IPS DF 6.9 (cell line): Measurements from ENCODE around the gene ELMO3.
A peak's percentile ranks its signal among the peaks of the same experiment; 100 is the strongest.

ENCODE experiments used
- DNase-seq: peaks from one replicate; pipeline ENCODE4 v3.0.0-alpha.2; 2013; ENCODE audit warnings: low read depth, low spot score
- H3K27ac ChIP-seq: one replicate; pipeline ENCODE4 v1.5.1; 2013; ENCODE audit warnings: low read length, control low read depth
- H3K27me3 ChIP-seq: 2 replicates; pipeline ENCODE4 v1.6.1; 2013; ENCODE audit warnings: mild to moderate bottlenecking, low read length; ENCODE audit not compliant: control insufficient read depth, insufficient read depth
- H3K36me3 ChIP-seq: 2 replicates; pipeline ENCODE4 v1.6.1; 2013; ENCODE audit warnings: low read length; ENCODE audit not compliant: control insufficient read depth, insufficient read depth
- H3K4me1 ChIP-seq: 2 replicates; pipeline ENCODE4 v1.6.1; 2013; ENCODE audit warnings: low read length; ENCODE audit not compliant: control insufficient read depth, insufficient read depth
- H3K4me3 ChIP-seq: 2 replicates; pipeline ENCODE4 v1.5.1; 2013; ENCODE audit warnings: mild to moderate bottlenecking, low read length
- H3K9me3 ChIP-seq: 2 replicates; pipeline ENCODE4 v1.6.1; 2013; ENCODE audit warnings: low read length, inconsistent platforms; ENCODE audit not compliant: control insufficient read depth, insufficient read depth
- WGBS: extraction: QIAGEN DNeasy Blood & Tissue Kit; methylation state at CpG from one replicate; pipeline ENCODE4 v1.1.7; 2013; ENCODE audit warnings: mixed read lengths, missing lambda C conversion rate; ENCODE audit not compliant: insufficient read length, insufficient coverage; 5-methylcytosine and 5-hydroxymethylcytosine counted together

Gene ELMO3

DNA sequence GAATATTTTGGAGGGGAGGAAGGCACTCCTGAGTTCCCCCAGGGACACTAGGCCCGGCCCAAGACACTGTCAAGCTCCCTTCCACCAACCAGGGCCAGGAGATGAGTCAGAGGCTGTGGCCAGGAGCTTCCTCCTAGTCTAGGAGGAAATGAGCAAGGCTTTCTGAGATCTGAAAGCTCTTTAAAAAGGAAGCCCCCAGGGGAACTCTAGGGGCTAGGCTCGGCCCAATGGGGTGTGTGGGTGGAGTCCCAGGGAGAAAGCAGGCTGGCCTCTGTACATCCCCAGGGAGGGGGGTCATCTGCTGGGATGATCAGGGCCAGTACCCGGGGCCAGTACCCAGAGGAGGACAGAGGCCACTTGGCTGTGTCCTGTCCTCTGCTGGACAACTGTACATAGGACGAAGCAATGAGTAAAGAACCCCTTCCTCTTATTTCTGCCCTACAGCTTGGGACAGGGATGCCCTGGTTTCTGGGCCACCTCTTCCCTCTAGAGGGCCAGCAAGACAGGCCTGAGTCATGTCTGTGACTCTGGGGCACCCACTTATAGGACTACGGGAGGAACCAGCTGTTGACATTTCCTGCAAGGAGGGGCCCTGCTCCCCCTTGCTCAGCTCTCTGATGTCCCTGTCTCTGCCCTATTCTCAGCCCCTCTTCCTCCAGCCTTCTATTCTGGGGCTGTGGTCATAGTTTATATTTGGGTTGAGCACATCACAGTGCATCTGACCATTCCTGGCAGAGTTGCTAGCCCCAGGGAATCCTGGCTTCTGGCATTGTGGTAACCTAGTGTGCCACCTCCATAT lies 45.7 kb downstream of the ELMO3 start:
- H3K27ac ChIP-seq, result no peak overlapping the region
- no CpG with 5 or more reads among the region's 5 CpGs for WGBS
- H3K9me3 ChIP-seq, result no peaks in the 10 kb centered on the region
- no peaks in the 10 kb centered on the region; the same call in 1 of the 2 replicates for H3K27me3 ChIP-seq
- H3K4me1 ChIP-seq, result peaks cover 17% of the 10 kb centered on the region
- H3K4me3 ChIP-seq, result no peak overlapping the region
- DNase-seq, result no peak
- H3K36me3 ChIP-seq, result no peaks in the 10 kb centered on the region

- no peaks in the 10 kb centered on the region for H3K36me3 ChIP-seq
- no CpG with 5 or more reads among the region's 4 CpGs for WGBS
- DNase-seq, result no peak
- no peak overlapping the region for H3K27ac ChIP-seq
- H3K27me3 ChIP-seq, result peaks cover 2% of the 10 kb centered on the region
- peaks cover 19% of the 10 kb centered on the region for H3K4me1 ChIP-seq
- no peaks in the 10 kb centered on the region for H3K9me3 ChIP-seq
- H3K4me3 ChIP-seq, result no peak overlapping the region
Measured at GRCh38 chr16:67245186-67245585, 46.3 kb downstream of the ELMO3 start.

- Histone ChIP-seq H3K27ac (no peak overlapping the region), H3K4me1 (peaks cover 19% of the 10 kb centered on the region)
Measured at GRCh38 chr16:67245674-67246080, 46.7 kb downstream of the ELMO3 start.

DNA sequence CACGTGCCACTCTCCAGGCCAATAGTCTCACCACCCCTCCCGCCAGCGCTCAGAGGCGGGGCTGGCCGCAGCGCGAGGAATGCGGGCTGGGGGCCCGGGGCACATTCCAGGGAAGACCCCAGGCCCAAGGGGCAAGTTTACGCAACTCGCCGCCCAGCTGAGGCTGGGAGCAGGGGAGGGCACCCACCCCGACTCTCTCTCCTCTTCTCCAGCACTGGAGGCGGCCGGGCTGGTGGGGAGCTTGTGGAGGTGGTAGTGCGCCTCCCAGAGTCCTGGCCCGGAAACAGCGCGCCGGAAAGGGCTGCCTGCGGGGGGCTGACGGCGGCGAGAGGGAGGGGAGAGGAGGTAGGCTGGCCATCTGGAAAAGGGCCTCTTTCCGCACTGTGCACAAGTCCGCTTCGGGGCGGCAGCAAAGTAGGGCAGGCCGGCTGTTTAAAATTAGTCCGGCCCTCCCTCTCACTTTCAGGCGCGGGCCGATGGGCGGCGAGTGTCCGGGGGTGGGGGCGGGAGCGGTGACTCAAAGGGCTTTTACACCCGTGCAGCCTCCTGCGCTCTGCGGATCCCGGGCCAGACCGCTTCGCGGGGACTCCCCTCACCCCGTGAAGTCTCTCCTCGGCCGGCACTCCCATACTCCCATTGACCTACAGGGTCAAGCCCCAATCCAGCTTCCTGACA lies 47.3 kb downstream of the ELMO3 start:
- no CpG with 5 or more reads among the region's 48 CpGs for WGBS
- Histone ChIP-seq H3K27ac (no peak overlapping the region), H3K4me3 (peak overlapping the region; percentile 99; the same call in 1 of the 2 replicates), H3K9me3 (no peaks in the 10 kb centered on the region), H3K36me3 (no peaks in the 10 kb centered on the region), H3K27me3 (peaks cover 2% of the 10 kb centered on the region), H3K4me1 (peaks cover 19% of the 10 kb centered on the region)
- no peak for DNase-seq

More at GRCh38 chr16:67245674-67246080, 46.7 kb downstream of the ELMO3 start:
- H3K36me3 ChIP-seq, result no peaks in the 10 kb centered on the region
- H3K27me3 ChIP-seq, result peaks cover 2% of the 10 kb centered on the region
- no peaks in the 10 kb centered on the region for H3K9me3 ChIP-seq
- WGBS, result no CpG with 5 or more reads among the region's 8 CpGs
- peak overlapping the region; percentile 99; the same call in 1 of the 2 replicates for H3K4me3 ChIP-seq
- DNase-seq, result no peak

DNA sequence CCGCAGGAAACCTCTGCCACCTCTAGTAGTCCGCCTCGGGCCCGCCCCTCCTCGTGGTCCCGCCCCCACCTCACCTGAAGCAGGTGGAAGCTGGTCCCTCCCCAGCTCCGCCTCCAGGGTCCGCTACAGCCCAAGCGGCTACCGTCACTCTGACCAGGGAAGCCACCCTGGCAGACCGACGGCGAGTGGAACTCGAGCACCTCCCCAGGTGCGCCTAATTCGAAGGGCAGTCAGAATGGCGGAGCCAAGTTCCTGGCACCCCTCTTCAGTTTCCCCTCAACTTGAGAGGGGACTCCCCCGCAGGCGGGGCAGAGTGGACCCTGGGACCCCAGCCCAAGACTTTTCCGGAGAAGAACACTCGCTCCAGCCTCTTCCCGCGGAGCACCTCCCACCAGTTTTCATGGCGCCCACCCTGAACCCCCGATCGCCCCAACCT lies 47.8 kb downstream of the ELMO3 start:
- peak; percentile 87 for DNase-seq
- peaks cover 2% of the 10 kb centered on the region for H3K27me3 ChIP-seq
- peaks cover 15% of the 10 kb centered on the region for H3K4me1 ChIP-seq
- H3K4me3 ChIP-seq, result peak overlapping the region; percentile 99
- H3K27ac ChIP-seq, result no peak overlapping the region
- no CpG with 5 or more reads among the region's 26 CpGs for WGBS
- no peaks in the 10 kb centered on the region for H3K9me3 ChIP-seq
- no peaks in the 10 kb centered on the region for H3K36me3 ChIP-seq

- DNase-seq, result peak; percentile 90
- peaks cover 2% of the 10 kb centered on the region for H3K27me3 ChIP-seq
- H3K9me3 ChIP-seq, result no peaks in the 10 kb centered on the region
- peak within 1 kb of the TSS; percentile 99 for H3K4me3 ChIP-seq
- WGBS, result no CpG with 5 or more reads among the region's 60 CpGs
- no peaks in the 10 kb centered on the region for H3K36me3 ChIP-seq
- no peak within 1 kb of the TSS for H3K27ac ChIP-seq
- H3K4me1 ChIP-seq, result peaks cover 15% of the 10 kb centered on the region
Measured at GRCh38 chr16:67247192-67248072, 48.5 kb downstream of the ELMO3 start, which contains the start of gene FHOD1. Gene FHOD1, minus strand, starts transcription at chr16:67247481. Its CDS starts 71 bp downstream, at chr16:67247410.

- DNase-seq, result no peak
- Histone ChIP-seq H3K4me1 (peaks cover 15% of the 10 kb centered on the region), H3K27me3 (peaks cover 2% of the 10 kb centered on the region), H3K36me3 (no peaks in the 10 kb centered on the region), H3K27ac (no peak overlapping the region), H3K9me3 (no peaks in the 10 kb centered on the region), H3K4me3 (peak overlapping the region; percentile 65; the same call in 1 of the 2 replicates)
- no CpG with 5 or more reads among the region's 7 CpGs for WGBS
Measured at GRCh38 chr16:67248073-67248400, 49.1 kb downstream of the ELMO3 start.

DNA sequence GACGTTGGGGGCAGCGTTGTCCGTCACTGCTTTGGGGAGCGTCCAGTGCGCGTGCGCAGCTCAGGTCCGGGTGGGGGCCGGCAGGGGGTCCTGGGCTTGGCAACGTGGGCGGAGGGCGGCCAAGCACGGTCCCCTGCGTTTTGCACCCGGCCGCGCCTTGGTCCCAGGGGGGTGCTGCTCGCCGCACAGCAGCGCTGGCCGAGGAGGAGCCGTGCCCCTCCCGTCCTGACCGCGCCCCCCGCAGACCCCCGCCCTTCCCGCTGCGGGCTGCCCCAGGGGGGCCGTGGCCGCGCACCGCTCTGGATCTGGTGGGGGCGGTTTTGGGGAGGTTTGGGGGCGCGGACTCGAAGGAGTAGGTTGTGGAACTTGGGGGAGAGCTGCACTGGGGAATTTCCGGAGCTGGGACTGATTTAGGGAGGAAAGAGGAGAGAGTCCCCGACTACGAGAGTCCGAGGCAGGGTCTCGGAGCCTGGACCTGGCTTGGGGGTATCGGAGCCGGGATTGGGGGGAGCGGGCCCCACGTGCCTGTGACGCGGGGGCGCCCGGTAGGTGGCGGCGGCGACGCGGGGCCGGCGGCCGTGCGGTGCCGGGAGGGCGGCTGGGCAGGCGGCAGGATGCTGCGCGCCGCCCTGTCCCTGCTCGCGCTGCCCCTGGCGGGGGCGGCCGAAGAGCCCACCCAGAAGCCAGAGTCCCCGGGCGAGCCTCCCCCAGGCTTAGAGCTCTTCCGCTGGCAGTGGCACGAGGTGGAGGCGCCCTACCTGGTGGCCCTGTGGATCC lies 49.7 kb downstream of the ELMO3 start, which contains the start of gene SLC9A5:
Gene SLC9A5, plus strand, starts transcription at position 579 of the 777 bp plus-strand sequence. Its CDS starts 36 bp downstream, at position 615.
- Histone ChIP-seq H3K4me1 (peaks cover 15% of the 10 kb centered on the region), H3K9me3 (no peaks in the 10 kb centered on the region), H3K4me3 (peak within 1 kb of the TSS; percentile 65; the same call in 1 of the 2 replicates), H3K27me3 (peaks cover 2% of the 10 kb centered on the region), H3K36me3 (no peaks in the 10 kb centered on the region), H3K27ac (no peak within 1 kb of the TSS)
- no CpG with 5 or more reads among the region's 75 CpGs for WGBS
- DNase-seq, result no peak

GRCh38 chr16:67249178-67250044 lies 50.5 kb downstream of the ELMO3 start:
- DNase-seq, result no peak
- Histone ChIP-seq H3K9me3 (no peaks in the 10 kb centered on the region), H3K36me3 (no peaks in the 10 kb centered on the region), H3K27me3 (peaks cover 2% of the 10 kb centered on the region), H3K4me3 (peak overlapping the region; percentile 65; the same call in 1 of the 2 replicates), H3K27ac (no peak overlapping the region), H3K4me1 (peaks cover 15% of the 10 kb centered on the region)
- no CpG with 5 or more reads among the region's 22 CpGs for WGBS
